NCI-H446 (cell line): ENCODE results near the gene DDX24.
A peak's percentile ranks its signal among the peaks of the same experiment; 100 is the strongest.

ENCODE experiments used
- DNase-seq, 2 experiments: peaks; one replicate each; lab custom pipeline; 2025; lab: John Stamatoyannopoulos, UW

DDX24 gene

DNA sequence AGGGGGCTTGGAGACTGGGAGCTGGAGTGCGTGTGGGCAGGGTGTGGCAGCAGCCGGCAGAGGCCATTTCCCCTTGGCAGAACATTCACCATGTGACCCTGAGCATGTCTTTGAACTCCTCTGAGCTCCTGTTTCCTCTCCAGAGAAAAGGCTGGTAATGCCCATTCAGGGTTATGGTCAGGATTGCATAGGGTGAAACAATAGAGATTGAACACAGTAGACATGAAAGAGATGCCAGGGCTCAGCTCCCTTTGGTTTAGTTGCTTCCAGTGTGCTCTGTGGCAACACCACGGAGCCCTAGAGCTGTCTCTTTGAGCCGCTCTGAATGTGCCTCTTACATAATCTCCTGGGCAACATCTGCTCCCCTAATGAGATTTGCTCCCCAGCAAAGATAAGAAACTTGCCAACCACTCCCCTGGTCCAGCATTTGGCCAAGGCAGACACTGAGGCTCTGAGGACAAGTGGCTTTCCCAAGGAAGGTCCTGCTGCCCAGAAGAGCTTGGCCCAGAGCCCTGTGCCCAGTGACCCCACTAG is 34.1 kb upstream of the DDX24 start:
- DNase-seq, result no peak

DNA sequence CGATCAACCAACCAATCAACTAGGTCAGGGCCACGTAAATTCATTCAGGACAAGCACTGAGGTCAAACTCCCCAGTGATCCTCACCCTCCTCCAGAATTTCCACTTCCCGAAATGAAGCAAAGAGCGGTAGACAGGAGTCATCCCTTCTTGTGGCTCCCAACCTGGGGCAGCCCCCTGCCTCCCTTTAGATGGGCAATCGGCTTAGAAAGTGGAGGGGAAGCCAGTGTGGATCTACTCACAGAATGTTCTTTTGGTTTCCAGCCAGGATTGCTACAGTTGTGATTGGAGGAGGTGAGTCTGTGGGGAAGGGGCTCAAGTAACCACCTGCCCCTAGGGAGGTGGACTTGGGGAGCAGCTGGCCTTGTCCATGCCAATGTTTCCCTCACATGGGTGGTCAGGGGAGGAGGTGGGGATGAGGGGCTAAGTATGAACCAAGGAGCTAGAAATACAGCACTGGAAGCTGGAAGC is 33.6 kb upstream of the DDX24 start:
- DNase-seq, result no peak

DNA sequence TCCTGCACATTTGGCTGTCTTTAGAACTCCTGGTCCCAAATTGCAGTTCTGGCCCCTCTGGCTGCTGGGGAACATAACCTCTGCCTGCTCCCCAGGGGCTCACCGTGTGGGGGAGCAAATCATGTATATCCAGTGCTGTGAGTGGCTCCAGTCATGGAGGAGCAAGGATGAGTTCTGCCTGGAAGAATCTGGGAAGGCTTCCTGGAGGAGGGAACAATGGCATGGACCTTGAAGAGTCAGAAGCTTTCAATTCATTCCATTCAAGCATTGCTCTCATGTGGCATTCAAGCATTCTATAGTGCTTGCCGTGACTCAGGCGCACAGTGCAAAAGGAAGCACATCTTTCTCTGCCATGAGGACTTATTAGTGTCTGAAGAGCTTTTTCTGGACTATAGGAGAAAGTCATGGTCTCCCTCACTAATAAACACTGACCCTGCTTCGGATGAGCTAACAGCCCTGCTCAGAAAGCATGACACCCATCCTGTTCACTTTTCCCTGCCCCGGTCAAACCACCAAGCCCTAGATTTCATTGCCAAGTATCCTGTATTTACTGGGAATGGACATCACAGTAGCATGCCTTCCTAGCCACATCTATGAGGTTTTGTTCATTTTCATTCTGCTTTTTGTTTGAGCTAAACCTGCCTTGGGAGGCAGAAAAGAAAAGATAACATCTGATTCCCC is 33.0 kb upstream of the DDX24 start:
- no peak for DNase-seq

DNA sequence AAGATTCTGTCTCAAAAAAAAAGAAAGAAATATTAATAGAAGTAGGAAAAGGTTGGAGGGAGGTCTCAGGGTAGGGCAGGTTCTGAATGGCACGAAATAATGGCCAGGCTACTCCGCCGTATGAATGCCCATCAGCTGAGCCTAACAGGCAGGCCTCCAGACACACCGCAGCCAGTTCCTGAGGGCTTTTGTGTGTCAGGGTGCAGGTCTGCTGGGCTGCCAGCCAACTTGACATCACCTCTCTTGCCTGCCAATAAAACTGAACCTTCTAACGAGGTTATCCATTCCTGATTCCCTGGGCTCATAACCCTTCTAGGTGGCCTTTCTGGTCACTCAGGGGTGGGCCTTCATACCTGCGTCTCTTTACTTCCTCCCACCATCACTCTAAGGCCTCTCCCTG is 32.5 kb upstream of the DDX24 start:
- DNase-seq, result peak in 1 of 2 experiments; percentile 10

DNA sequence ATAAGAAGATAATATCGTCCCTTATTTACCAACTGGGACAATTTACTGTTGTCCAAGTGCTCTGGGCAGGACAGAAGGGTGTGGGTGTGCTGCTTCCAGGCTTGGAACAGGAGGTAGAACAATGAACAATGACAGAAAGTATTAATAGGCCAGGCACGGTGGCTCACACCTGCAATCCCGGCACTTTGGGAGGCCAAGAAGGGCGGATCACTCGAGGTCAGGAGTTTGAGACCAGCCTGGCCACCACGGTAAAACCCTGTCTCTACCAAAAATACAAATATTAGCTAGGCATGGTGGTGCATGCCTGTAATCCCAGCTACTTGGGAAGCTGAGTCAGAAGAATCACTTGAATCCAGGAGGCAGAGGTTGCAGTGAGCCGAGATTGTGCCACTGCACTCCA is 32.1 kb upstream of the DDX24 start:
- no peak for DNase-seq

- DNase-seq, result no peak
Measured at GRCh38 chr14:94112513-94113063, 31.6 kb upstream of the DDX24 start.

- no peak for DNase-seq
Measured at GRCh38 chr14:94111276-94112095, 30.5 kb upstream of the DDX24 start.

DNA sequence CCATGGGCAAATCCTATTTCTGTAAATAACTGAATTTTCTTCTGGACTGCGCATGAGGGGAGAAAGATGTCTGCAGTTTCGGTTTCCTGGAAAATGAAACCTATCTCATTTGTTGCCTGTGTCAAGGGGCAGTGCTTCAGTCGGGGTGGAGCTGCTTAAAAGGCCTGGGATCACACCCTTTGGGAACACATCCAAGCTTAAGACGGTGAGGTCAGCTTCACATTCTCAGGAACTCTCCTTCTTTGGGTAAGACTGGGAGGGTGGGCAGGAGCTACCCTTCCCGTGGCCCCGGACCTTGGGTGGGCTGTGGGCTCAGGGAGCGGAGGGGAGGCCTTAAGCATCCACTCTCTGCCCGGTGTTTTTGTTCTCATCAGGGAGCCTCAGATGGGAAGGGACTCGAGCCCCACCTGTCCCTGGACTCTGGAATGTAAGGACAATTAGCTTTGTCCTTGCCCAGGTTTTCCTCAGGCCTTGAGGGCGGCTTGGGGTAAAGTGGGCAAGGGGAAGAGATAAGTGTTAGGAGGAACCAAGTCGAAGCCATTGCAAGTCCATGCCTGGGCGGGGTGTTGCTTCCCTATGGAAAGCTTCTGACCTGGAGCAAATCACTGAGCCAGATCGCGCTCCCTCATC is 29.7 kb upstream of the DDX24 start, which contains the start of gene IFI27:
TSS of gene IFI27 (plus strand) at position 185 of the 630 bp plus-strand sequence.
- DNase-seq, result no peak

DNA sequence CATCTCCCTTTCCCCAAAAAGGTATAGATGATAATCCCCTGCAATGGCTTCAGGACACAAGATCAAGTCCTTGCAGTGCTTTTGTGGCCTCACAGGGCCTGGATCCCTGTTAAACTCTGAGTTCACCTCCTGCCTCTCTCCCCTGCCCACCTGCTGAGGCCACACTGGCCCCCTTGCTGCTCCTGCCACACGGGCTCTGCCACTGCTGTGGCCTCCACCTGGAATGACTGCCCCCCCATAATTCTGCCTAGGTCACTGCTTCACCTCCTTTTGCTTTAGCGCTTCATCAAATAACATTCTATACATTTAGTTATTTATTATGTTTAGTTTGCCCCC is 28.9 kb upstream of the DDX24 start:
- no peak for DNase-seq

- no peak for DNase-seq
Measured at GRCh38 chr14:94104731-94105130, 23.7 kb upstream of the DDX24 start.

DNA sequence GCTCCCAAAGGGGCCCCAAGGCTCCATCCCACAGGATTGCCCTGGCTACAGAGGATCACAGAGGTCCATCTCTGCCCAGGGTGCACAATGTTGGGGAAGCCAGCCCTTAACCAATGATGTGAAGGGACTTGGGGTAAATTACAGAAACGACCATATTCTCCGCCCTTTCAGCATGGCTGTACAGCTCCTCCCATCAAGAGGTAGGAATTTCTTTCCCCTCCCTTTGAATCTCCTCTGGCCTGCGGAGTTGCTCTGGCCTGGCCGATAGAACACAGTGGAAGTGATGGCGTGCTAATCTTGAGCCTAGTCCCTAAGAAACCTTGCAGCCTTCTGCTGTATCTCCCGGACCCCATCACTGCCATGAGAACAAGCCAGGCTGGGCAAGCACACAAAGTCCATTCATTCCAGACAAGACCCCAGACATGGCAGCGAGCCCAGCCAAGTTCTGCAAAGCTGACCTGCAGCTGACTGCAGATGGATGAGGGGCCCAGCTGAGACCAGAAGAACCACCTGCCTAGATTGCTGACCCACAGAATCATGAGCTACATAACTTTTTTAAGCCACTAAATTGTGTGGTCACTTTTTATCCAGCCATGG is 22.6 kb upstream of the DDX24 start:
- no peak for DNase-seq

GRCh38 chr14:94102768-94103482 is 21.9 kb upstream of the DDX24 start:
- DNase-seq, result no peak

DNA sequence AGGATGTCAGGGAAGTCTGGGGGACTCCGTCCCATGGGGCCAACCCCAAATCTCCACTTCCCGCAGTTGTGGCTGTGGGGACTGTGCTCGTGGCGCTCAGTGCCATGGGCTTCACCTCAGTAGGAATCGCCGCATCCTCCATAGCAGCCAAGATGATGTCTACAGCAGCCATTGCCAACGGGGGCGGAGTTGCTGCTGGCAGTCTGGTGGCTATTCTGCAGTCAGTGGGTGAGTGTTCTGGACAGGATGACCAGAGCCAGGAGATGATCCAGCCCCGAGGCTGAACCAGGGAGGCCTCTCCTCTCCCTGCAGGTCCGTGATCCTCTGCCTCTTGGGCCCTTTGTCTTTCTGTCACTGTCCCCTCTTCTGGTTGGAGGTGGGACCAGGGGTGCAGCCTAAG is 20.7 kb upstream of the DDX24 start:
- DNase-seq, result no peak

- DNase-seq, result no peak
Measured at GRCh38 chr14:94100847-94101246, 19.8 kb upstream of the DDX24 start.

GRCh38 chr14:94099006-94099405 is 18.0 kb upstream of the DDX24 start:
- no peak for DNase-seq

DNA sequence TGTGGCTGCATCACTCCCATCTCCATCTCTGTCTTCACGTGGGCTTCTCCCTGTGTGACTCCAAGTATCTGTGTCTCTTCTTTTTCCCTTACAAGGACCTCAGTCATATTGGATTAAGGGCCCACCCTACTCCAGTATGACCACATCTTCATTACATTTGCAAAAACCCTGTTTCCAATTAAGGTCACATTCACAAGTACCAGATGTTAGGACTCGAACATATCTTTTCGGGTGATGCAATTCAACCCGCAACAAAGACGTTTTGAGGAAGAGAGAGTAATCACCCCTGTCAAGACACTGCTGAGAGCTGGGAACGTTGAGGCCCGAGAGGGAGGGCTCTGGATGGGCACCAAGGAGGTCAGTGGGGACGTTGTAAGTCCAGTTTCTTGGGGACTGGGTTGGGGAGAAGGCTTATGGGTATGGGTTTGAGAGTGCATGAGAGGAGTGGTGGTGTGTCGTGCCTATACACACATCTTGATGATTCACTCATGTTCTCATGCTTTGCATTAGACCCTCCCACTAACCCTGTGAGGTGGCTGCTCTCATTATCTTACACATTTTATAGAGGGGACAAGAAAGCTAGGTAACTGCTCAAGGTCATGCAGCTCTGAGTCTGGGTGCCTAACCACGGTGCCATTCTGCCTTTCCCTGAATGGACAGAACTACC is 17.5 kb upstream of the DDX24 start:
- DNase-seq, result no peak

GRCh38 chr14:94097091-94097490 is 16.1 kb upstream of the DDX24 start:
- DNase-seq, result no peak

DNA sequence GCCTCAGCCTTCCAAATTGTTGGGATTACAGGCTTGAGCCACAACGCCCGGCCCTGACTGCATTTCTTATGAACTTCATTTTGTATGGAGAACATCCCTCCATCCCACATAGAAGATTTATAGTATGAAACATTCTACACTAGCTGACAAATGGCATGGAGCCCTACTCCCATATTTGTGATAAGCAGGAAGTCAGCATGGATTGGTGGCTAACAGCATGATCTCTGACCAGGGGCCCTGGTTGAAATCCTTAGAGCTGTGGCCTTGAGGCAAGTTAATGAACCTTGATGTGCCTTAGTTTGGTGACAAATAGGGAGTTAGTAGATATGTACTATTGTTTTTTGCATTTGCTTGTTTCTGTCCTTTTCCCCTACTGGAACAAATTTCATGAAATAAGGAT is 12.4 kb upstream of the DDX24 start:
- DNase-seq, result no peak

DNA sequence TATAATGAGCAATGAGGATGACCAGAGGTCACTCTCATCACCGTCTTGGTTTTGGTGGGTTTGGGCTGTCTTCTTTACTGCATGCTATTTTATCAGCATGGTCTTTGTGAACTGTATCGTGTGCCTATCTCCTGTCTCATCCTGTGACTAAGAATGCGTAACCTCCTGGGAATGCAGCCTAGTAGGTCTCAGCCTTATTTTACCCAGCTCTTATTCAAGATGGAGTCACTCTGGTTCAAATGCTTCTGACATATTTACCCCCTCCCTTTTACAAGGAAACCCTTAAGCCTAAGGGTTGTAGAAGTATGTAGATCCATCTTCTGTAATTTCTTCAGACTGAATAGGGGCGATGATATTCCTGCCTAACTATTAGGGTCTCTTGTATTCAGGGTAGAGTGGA is 8.5 kb upstream of the DDX24 start:
- DNase-seq, result no peak

GRCh38 chr14:94088516-94088915 is 7.5 kb upstream of the DDX24 start:
- DNase-seq, result no peak

GRCh38 chr14:94087891-94088290 is 6.9 kb upstream of the DDX24 start:
- no peak for DNase-seq
